ENCODE data around the gene UBR4. TPM values are rescaled to one million over a fixed set of nuclear protein-coding genes. Genes with fewer than 3 reads are reported as not detected.

The UBR4 gene
- total RNA-seq, 4 donors from 2014 or later, result 124 to 198 (median 131) TPM

DNA sequence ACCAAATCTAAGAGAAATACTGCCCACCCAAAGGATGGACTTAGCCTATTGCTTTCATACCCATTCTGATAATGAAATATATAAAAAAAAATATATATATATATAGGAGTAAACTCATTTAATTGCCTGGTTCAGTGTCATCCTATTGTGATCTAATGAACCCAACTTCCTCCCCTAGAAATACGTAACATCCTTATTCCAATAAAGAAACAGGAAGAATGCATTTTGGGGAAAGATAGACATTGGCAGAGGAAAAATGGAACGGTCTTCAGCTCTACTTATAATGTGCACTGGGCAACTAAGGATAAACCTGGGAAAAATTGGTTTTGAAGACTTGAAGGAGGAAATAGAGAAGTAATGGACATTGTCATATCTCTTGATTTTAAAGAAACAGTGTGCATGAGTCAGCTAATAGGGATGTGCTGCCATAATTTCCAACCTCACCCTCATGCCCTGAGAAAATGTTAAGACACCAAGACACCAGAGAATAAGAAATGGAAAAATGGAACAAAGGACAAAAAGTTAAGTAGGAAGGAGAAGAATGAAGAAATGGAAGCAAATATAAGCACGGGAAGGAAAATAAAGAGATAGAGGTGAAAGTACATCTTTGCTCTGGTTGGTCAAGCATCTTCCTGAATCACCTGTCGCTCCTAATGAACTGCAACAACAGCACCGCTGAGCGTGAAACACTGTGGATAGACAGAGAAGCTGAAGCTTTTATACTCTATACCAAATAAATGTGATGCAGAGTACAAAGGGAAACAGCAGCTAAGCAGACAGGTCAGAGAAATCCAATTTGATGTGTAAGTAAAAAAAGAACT is 5.4 kb downstream of the UBR4 start:
- TF ChIP-seq, protein P1, sequence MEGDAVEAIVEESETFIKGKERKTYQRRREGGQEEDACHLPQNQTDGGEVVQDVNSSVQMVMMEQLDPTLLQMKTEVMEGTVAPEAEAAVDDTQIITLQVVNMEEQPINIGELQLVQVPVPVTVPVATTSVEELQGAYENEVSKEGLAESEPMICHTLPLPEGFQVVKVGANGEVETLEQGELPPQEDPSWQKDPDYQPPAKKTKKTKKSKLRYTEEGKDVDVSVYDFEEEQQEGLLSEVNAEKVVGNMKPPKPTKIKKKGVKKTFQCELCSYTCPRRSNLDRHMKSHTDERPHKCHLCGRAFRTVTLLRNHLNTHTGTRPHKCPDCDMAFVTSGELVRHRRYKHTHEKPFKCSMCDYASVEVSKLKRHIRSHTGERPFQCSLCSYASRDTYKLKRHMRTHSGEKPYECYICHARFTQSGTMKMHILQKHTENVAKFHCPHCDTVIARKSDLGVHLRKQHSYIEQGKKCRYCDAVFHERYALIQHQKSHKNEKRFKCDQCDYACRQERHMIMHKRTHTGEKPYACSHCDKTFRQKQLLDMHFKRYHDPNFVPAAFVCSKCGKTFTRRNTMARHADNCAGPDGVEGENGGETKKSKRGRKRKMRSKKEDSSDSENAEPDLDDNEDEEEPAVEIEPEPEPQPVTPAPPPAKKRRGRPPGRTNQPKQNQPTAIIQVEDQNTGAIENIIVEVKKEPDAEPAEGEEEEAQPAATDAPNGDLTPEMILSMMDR (IDR thresholded peaks at IDR 0.05; ENCODE audit: low read depth), result no peak

DNA sequence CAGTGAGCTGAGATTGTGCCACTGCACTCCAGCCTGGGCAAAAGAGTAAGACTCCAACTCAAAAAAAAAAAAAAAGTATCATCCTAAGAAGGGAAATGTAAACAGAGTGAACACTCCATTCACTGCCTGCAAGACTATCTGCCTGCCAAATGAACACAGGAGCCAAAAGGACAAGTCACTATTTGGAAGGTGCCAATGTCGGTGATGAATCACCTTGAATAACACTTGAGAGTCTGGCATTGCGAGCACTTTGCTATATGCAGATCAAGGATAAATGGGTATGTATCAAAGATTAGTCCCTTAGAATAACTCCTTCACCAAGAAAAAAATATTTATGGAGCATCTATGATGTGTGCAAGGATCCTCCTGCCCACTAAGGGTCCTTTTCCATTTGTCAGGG is 6.6 kb downstream of the UBR4 start:
- TF ChIP-seq, protein P1 (IDR thresholded peaks at IDR 0.05; ENCODE audit: low read depth), result no peak

DNA sequence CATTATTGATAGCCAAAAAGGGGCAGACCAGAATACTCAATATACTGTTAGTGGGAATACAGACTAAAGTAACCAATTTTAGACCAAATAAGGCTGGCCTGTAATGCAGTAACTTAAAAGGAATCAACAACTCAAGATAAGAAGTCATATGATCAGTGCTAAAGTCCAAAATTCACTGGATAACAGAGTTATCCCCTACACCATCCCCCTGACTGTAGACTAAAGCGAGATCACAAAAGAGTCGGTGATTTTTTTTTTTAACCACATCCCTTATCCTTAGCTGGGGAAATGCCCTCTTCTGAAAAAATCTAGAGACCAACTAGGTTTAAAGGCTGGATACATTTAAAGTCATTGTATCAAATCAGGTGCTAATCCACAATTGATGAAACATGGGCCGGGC is 7.7 kb downstream of the UBR4 start:
- TF ChIP-seq, protein P1 (IDR thresholded peaks at IDR 0.05; ENCODE audit: low read depth), result no peak

DNA sequence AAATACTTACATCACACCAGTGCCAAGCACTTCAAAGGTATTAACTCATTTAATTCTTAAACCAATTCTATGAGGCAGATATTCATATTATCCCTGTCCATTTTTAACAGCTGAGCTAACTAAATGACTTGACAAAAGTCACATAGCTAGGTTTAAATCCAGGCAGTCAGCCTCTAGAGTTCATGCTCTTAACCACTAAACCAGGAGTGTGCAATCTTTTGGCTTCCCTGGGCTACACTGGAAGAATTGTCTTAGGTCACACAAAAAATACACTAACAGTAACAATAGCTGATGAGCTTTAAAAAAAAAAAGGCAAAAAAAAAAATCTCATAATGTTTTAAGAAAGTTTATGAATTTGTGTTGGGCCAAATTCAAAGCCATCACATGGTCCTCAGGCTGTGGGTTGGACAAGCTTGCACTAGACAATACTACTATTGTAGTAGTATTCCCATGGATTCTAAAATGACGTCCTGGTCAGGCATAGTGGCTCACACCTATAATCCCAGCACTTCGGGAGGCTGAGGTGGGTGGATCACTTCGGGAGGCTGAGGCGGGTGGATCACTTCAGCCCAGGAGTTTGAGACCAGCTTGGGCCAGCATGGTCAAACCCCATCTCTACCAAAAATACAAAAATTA is 10.0 kb downstream of the UBR4 start:
- TF ChIP-seq, protein P1 (IDR thresholded peaks at IDR 0.05; ENCODE audit: low read depth), result no peak

DNA sequence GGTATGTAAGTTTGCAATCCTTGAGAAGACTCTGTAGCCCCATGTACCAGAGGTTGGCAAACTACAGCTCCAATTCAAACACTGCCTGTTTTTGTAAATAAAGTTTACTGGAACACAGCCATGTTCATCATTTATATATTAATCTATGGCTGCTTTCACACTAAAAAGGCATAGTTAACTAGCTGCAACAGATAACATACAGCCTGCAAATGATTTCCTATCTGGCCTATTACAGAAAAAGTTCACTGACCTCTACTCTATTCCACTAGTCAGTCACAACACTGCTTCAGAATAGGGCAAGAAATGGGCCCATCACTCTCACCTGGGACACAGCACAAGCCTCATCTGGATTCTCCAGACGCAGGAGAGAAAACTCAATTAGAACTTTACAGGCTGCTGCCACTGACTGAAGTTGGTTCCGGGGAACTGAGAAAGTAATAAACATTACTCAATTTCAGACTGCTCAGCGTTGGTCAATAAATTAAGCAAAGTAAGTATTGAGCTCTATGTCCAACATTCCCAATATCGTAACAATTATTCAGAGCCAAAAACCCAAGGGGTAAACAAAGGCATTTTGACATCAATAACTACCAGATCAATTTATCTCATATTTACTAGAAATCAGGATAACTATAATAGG is 10.6 kb downstream of the UBR4 start:
- TF ChIP-seq, protein P1 (IDR thresholded peaks at IDR 0.05; ENCODE audit: low read depth), result no peak

DNA sequence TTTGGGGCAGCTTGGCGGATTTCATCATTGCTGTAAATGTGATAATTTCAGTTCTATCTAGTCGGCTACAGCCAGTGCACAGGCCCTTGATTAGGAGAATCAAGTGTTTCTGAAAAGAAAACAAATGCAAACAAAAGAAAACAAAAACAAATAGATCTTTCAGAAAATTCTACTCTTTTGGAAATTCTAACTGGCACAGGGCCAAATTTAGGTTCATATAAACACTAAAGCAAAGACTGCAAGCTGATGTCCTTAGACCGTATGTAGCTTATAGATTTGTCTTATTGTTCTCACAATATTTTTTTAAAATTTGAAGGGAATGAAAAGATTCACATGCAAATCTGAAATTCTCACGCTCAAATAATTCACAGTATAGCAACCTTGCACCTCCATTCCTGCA is 11.2 kb downstream of the UBR4 start:
- TF ChIP-seq, protein P1 (IDR thresholded peaks at IDR 0.05; ENCODE audit: low read depth), result no peak

DNA sequence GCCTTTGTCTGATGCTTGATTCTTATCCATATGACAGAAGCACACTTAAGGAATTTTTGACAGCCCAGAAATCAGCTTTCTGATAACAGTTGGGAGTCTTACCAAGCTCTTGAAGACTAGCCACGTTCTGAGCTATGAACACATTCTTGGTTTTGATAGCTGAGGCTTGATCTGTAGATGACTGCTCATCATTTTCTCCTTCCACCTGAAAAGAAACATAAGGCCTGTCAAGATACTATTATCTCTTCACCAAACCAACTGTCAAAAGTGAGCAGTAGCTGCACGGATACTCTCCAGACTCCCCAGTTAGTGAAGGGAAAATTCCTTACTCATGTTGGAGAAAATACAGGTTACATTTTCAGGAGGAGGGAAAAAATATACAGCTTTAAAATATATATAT is 12.2 kb downstream of the UBR4 start:
- TF ChIP-seq, protein P1 (IDR thresholded peaks at IDR 0.05; ENCODE audit: low read depth), result no peak
